Measurements from ENCODE around the gene C6orf120. TPM values are rescaled to one million over a fixed set of nuclear protein-coding genes. Genes with fewer than 3 reads are reported as not detected.

The C6orf120 gene
- total RNA-seq, 1 experiment from 2014 or later, result 23.2 TPM

DNA sequence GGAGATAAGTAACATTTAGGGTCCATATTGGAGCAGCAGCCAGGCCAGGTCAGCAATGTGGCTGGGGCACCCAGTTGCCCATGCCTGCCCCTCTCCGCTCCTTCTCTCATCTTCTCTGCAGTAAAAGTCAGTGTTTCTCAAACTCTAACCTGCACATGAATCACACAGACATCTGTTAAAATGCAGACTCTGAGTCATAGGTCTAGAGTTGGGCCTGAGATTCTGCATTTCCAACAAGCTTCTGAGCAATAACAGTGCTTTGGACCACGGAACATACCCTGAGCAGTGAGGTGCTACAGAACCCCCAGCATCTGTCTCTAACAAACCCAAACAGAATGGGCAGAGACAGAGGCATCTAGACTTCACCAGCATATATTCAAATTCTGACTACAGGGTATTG is 12.3 kb downstream of the C6orf120 start:
- H3K27ac ChIP-seq (ENCODE audit: low read depth, low read length, poor library complexity, severe bottlenecking), result no peak overlapping the region
- POLR2A ChIA-PET (ENCODE audit: low non-redundant PET), result no interaction called here
- no TSS peak for BruUV-seq (replicated peaks)
- H3K4me3 ChIP-seq (ENCODE audit: low read depth, low read length, poor library complexity, severe bottlenecking), result no peak overlapping the region
- no peaks in the 10 kb centered on the region for H3K4me1 ChIP-seq (ENCODE audit: insufficient read depth, low read length, poor library complexity, severe bottlenecking)
- intact Hi-C loops (cut with micrococcal nuclease; ENCODE audit: unreplicated experiment), result no loop called here
- no peaks in the 10 kb centered on the region for H3K9me3 ChIP-seq (ENCODE audit: low read depth, low read length, poor library complexity, severe bottlenecking)
- TF ChIP-seq EZH2 (IDR thresholded peaks at IDR 0.05; ENCODE audit: borderline replicate concordance, low read depth, low read length, poor library complexity, severe bottlenecking), result no peak
- TF ChIP-seq, protein P1, sequence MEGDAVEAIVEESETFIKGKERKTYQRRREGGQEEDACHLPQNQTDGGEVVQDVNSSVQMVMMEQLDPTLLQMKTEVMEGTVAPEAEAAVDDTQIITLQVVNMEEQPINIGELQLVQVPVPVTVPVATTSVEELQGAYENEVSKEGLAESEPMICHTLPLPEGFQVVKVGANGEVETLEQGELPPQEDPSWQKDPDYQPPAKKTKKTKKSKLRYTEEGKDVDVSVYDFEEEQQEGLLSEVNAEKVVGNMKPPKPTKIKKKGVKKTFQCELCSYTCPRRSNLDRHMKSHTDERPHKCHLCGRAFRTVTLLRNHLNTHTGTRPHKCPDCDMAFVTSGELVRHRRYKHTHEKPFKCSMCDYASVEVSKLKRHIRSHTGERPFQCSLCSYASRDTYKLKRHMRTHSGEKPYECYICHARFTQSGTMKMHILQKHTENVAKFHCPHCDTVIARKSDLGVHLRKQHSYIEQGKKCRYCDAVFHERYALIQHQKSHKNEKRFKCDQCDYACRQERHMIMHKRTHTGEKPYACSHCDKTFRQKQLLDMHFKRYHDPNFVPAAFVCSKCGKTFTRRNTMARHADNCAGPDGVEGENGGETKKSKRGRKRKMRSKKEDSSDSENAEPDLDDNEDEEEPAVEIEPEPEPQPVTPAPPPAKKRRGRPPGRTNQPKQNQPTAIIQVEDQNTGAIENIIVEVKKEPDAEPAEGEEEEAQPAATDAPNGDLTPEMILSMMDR (conservative IDR thresholded peaks at IDR 0.05; ENCODE audit: low read depth, low read length), result no peak
- CTCF ChIA-PET, result no interaction called here
- DNase-seq (ENCODE audit: low spot score), result no peak
- peaks cover 72% of the 10 kb centered on the region for H3K36me3 ChIP-seq (ENCODE audit: insufficient read depth, low read length, poor library complexity, severe bottlenecking)
- H3K27me3 ChIP-seq (replicated peaks; ENCODE audit: insufficient read depth, low read depth, low read length, poor library complexity), result no peaks in the 10 kb centered on the region

DNA sequence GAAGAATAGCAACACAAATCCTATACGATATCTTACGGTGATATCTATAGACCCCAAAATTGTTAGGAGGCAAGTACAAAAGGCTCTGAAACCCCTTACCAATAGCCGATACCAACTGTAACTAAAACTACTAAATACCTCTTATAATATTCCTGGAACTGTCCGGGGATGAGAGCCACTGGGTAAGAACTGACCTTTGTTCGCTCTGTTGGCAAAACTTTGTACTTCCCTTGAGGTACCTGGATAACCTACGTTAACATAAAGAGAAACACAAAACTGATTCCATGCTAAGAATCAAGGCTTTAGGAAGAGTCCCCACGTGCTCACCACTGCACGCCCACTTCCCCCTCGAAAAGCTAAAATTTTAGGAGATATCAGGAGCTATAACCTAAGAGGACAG is 12.7 kb downstream of the C6orf120 start:
- no peak overlapping the region for H3K27ac ChIP-seq (ENCODE audit: low read depth, low read length, poor library complexity, severe bottlenecking)
- H3K9me3 ChIP-seq (ENCODE audit: low read depth, low read length, poor library complexity, severe bottlenecking), result no peaks in the 10 kb centered on the region
- DNase-seq (ENCODE audit: low spot score), result no peak
- no peaks in the 10 kb centered on the region for H3K27me3 ChIP-seq (replicated peaks; ENCODE audit: insufficient read depth, low read depth, low read length, poor library complexity)
- H3K36me3 ChIP-seq (ENCODE audit: insufficient read depth, low read length, poor library complexity, severe bottlenecking), result peaks cover 68% of the 10 kb centered on the region
- no peaks in the 10 kb centered on the region for H3K4me1 ChIP-seq (ENCODE audit: insufficient read depth, low read length, poor library complexity, severe bottlenecking)
- no TSS peak for BruUV-seq (replicated peaks)
- TF ChIP-seq, protein P1 (conservative IDR thresholded peaks at IDR 0.05; ENCODE audit: low read depth, low read length), result no peak
- intact Hi-C loops (cut with micrococcal nuclease; ENCODE audit: unreplicated experiment), result no loop called here
- CTCF ChIA-PET, result no interaction called here
- no peak overlapping the region for H3K4me3 ChIP-seq (ENCODE audit: low read depth, low read length, poor library complexity, severe bottlenecking)
- POLR2A ChIA-PET (ENCODE audit: low non-redundant PET), result no interaction called here

DNA sequence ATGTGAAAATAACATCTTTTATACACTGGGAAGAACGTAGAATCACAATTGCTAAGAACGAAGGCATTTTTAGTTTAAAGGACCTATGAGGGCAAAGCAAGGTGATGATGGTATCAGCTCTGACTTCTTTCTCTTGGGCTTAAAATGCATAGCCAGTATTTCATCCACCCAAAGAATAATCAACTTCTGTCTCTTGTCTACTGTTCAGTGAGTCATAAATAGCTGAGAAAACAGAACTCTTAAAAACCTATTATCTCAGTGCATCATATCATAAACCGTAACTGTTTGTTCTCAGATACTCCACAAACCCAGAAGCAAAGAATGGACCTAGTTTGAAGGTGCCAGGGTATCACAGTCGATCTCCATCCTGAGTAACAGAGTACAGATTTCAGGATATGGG is 17.2 kb downstream of the C6orf120 start:
- intact Hi-C loops (cut with micrococcal nuclease; ENCODE audit: unreplicated experiment), result no loop called here
- H3K36me3 ChIP-seq (ENCODE audit: insufficient read depth, low read length, poor library complexity, severe bottlenecking), result peaks cover 33% of the 10 kb centered on the region
- POLR2A ChIA-PET (ENCODE audit: low non-redundant PET), result no interaction called here
- peaks cover 18% of the 10 kb centered on the region for H3K4me1 ChIP-seq (ENCODE audit: insufficient read depth, low read length, poor library complexity, severe bottlenecking)
- H3K9me3 ChIP-seq (ENCODE audit: low read depth, low read length, poor library complexity, severe bottlenecking), result no peaks in the 10 kb centered on the region
- TF ChIP-seq, protein P1 (conservative IDR thresholded peaks at IDR 0.05; ENCODE audit: low read depth, low read length), result no peak
- no peak for TF ChIP-seq EZH2 (IDR thresholded peaks at IDR 0.05; ENCODE audit: borderline replicate concordance, low read depth, low read length, poor library complexity, severe bottlenecking)
- CTCF ChIA-PET, result no interaction called here
- no peak for DNase-seq (ENCODE audit: low spot score)
- BruUV-seq (replicated peaks), result no TSS peak
- H3K27me3 ChIP-seq (replicated peaks; ENCODE audit: insufficient read depth, low read depth, low read length, poor library complexity), result no peaks in the 10 kb centered on the region
- no peak overlapping the region for H3K27ac ChIP-seq (ENCODE audit: low read depth, low read length, poor library complexity, severe bottlenecking)
- no peak overlapping the region for H3K4me3 ChIP-seq (ENCODE audit: low read depth, low read length, poor library complexity, severe bottlenecking)
